IMR-90 (cell line): ENCODE results near the gene SIGLEC9. TPM values are rescaled to one million over a fixed set of nuclear protein-coding genes. Genes with fewer than 3 reads are reported as not detected.

Experiments
- ATAC-seq: fragments of 200-7000 bp; cut with Tn5 transposase; 2 replicates; pipeline ENCODE4 v1.9.1; 2020; ENCODE audit warnings: low read depth, mild to moderate bottlenecking, moderate library complexity
- BruUV-seq: library from RNA; stranded (reverse); fragments of 400-500 nt; replicated peaks from 2 replicates; lab custom pipeline; 2021; lab: Mats Ljungman, UMichigan
- CTCF ChIA-PET: fragments of 300-600 bp; formaldehyde crosslinking; extraction: SDS; loops from one replicate; lab custom pipeline; 2021; ENCODE audit warnings: antibody characterized with exemption; lab: Yijun Ruan, JAX
- POLR2A ChIA-PET: fragments of 300-600 bp; sonication (Branson Sonifier 250); formaldehyde crosslinking; loops from one replicate; lab custom pipeline; 2022; ENCODE audit warnings: antibody characterized with exemption; ENCODE audit not compliant: unreplicated experiment; lab: Charles Lee
- DNase-seq: peaks from one replicate; pipeline ENCODE4 v3.0.0; 2013
- H2AFZ ChIP-seq: replicated peaks from 2 replicates; pipeline ENCODE3; 2013; ENCODE audit warnings: low read length, mild to moderate bottlenecking; ENCODE audit not compliant: poor library complexity
- H2AK5ac ChIP-seq: 2 replicates; pipeline ENCODE4 v1.6.1; 2013; ENCODE audit warnings: low read depth, low read length, inconsistent platforms
- H2AK9ac ChIP-seq: replicated peaks from 2 replicates; pipeline ENCODE3; 2013; ENCODE audit warnings: mild to moderate bottlenecking, low read depth, low read length, moderate library complexity; ENCODE audit not compliant: poor library complexity
- H2BK120ac ChIP-seq: 2 replicates; pipeline ENCODE4 v1.6.1; 2013; ENCODE audit warnings: low read depth, low read length, inconsistent platforms
- H2BK15ac ChIP-seq: 3 replicates; pipeline ENCODE4 v1.6.1; 2013; ENCODE audit warnings: low read depth, low read length, inconsistent platforms
- H2BK20ac ChIP-seq: 2 replicates; pipeline ENCODE4 v1.6.1; 2013; ENCODE audit warnings: low read depth, mild to moderate bottlenecking, inconsistent platforms, low read length, moderate library complexity
- H2BK5ac ChIP-seq: 2 replicates; pipeline ENCODE4 v1.6.1; 2013; ENCODE audit warnings: mild to moderate bottlenecking, low read depth, low read length, inconsistent platforms; ENCODE audit not compliant: poor library complexity, severe bottlenecking
- H3K14ac ChIP-seq: replicated peaks from 2 replicates; pipeline ENCODE4 v1.6.1; 2013; ENCODE audit warnings: low read depth, low read length, inconsistent platforms
- H3K18ac ChIP-seq: 2 replicates; pipeline ENCODE4 v1.6.1; 2013; ENCODE audit warnings: low read depth, low read length, control low read depth
- H3K23ac ChIP-seq: 2 replicates; pipeline ENCODE4 v1.6.1; 2013; ENCODE audit warnings: low read depth, low read length, inconsistent platforms
- H3K27ac ChIP-seq: 2 replicates; pipeline ENCODE4 v1.5.1; 2013; ENCODE audit warnings: mild to moderate bottlenecking, control low read depth, low read length; ENCODE audit not compliant: insufficient read depth
- H3K27me3 ChIP-seq: 2 replicates; pipeline ENCODE4 v1.6.1; 2013; ENCODE audit warnings: low read length; ENCODE audit not compliant: control insufficient read depth, insufficient read depth
- H3K36me3 ChIP-seq: 2 replicates; pipeline ENCODE4 v1.6.1; 2013; ENCODE audit warnings: low read length, mixed read lengths; ENCODE audit not compliant: control insufficient read depth, insufficient read depth
- H3K4ac ChIP-seq: 2 replicates; pipeline ENCODE4 v1.6.1; 2013; ENCODE audit warnings: low read depth, low read length, inconsistent platforms
- H3K4me1 ChIP-seq: 2 replicates; pipeline ENCODE4 v1.6.1; 2013; ENCODE audit warnings: low read length, mixed read lengths; ENCODE audit not compliant: control insufficient read depth, insufficient read depth
- H3K4me2 ChIP-seq: 2 replicates; pipeline ENCODE4 v1.6.1; 2013; ENCODE audit warnings: low read depth, mild to moderate bottlenecking, control low read depth, low read length, moderate library complexity
- H3K4me3 ChIP-seq: 2 replicates; pipeline ENCODE4 v1.5.1; 2013; ENCODE audit warnings: low read depth, mild to moderate bottlenecking, control low read depth, low read length, moderate library complexity; ENCODE audit not compliant: insufficient read depth
- H3K56ac ChIP-seq: 2 replicates; pipeline ENCODE4 v1.6.1; 2013; ENCODE audit warnings: low read length, inconsistent platforms; ENCODE audit not compliant: insufficient read depth; ENCODE audit errors: extremely low read depth
- H3K79me1 ChIP-seq, 2 experiments: 2 replicates each; pipeline ENCODE4 v1.6.1; 2013; ENCODE audit warnings: low read length in 2 of 2, inconsistent platforms in 1 of 2, low read depth in 1 of 2
- H3K9ac ChIP-seq: 2 replicates; pipeline ENCODE4 v1.6.1; 2013; ENCODE audit warnings: low read depth, low read length, control low read depth
- H3K9me1 ChIP-seq: 2 replicates; pipeline ENCODE4 v1.6.1; 2013; ENCODE audit warnings: low read length, inconsistent platforms; ENCODE audit not compliant: insufficient read depth
- H3K9me3 ChIP-seq: 2 replicates; pipeline ENCODE4 v1.6.1; 2013; ENCODE audit warnings: low read length; ENCODE audit not compliant: control insufficient read depth, insufficient read depth
- H4K20me1 ChIP-seq: 2 replicates; pipeline ENCODE4 v1.6.1; 2013; ENCODE audit warnings: low read length, inconsistent platforms; ENCODE audit not compliant: insufficient read depth
- H4K5ac ChIP-seq: 2 replicates; pipeline ENCODE4 v1.6.1; 2013; ENCODE audit warnings: mild to moderate bottlenecking, low read depth, low read length, control low read depth
- H4K8ac ChIP-seq, 2 experiments: 2 replicates each; pipeline ENCODE4 v1.6.1; 2013; ENCODE audit warnings: low read depth in 2 of 2, low read length in 2 of 2, control low read depth in 1 of 2, inconsistent platforms in 1 of 2
- H4K91ac ChIP-seq: 2 replicates; pipeline ENCODE4 v1.6.1; 2013; ENCODE audit warnings: low read depth, low read length, inconsistent platforms; ENCODE audit not compliant: insufficient read depth
- CHD1 ChIP-seq: IDR thresholded peaks from 2 replicates; pipeline ENCODE4 v1.6.1; 2012; ENCODE audit warnings: low read depth, low read length, improper control_type of control experiment
- CTCF ChIP-seq: conservative IDR thresholded peaks from 2 replicates; pipeline ENCODE4 v1.5.1; 2012; ENCODE audit warnings: mild to moderate bottlenecking, low read depth, low read length, improper control_type of control experiment
- ELK1 ChIP-seq: fragments of 150-350 bp; IDR thresholded peaks from 2 replicates; pipeline ENCODE4 v1.6.1; 2016; ENCODE audit warnings: low read depth, mild to moderate bottlenecking, low read length, moderate library complexity, borderline replicate concordance
- MXI1 ChIP-seq: IDR thresholded peaks from 2 replicates; pipeline ENCODE4 v1.6.1; 2012; ENCODE audit warnings: low read depth, mild to moderate bottlenecking, low read length, moderate library complexity, borderline replicate concordance
- NFE2L2 ChIP-seq: fragments of 150-350 bp; IDR thresholded peaks from 2 replicates; pipeline ENCODE4 v1.6.1; 2016; ENCODE audit warnings: low read depth, mild to moderate bottlenecking, low read length
- RAD21 ChIP-seq: IDR thresholded peaks from 2 replicates; pipeline ENCODE4 v1.6.1; 2012; ENCODE audit warnings: low read length, improper control_type of control experiment
- WGBS, 2 experiments: methylation state at CpG; one replicate each; pipeline versions ENCODE4 v1.1.5 to v1.1.7; 2013; ENCODE audit warnings: missing lambda C conversion rate in 2 of 2; ENCODE audit not compliant: insufficient read length in 1 of 2; ENCODE audit errors: extremely low coverage in 2 of 2; 5-methylcytosine and 5-hydroxymethylcytosine counted together
- dilution Hi-C: fragments of 300-500 bp; cut with HindIII; formaldehyde crosslinking; loops from one replicate; pipeline ENCODE4 v1.14.3; 2018; ENCODE audit warnings: low sequenced_read_pairs; ENCODE audit not compliant: unreplicated experiment
- in situ Hi-C: fragments of 300-500 bp; cut with MboI; formaldehyde crosslinking; loops from 3 replicates; pipeline ENCODE4 v1.14.3; 2019; ENCODE audit warnings: low sequenced_read_pairs, inconsistent platforms, mixed read lengths
- intact Hi-C: fragments of 100-400 bp; cut with micrococcal nuclease; formaldehyde crosslinking; loops from 2 replicates; pipeline ENCODE4 v1.10.0; 2022
- polyA plus RNA-seq, 3 experiments: library from polyadenylated mRNA; depleted of rRNA; stranded (reverse); fragments of >200 nt; gene quantifications; 2 replicates each; pipeline ENCODE4 v1.2.3, GENCODE V29; 2012; ENCODE audit warnings: low replicate concordance in 1 of 3
- total RNA-seq: library from RNA; depleted of rRNA; stranded (reverse); fragments of >200 nt; gene quantifications from 2 replicates; pipeline ENCODE4 v1.2.3, GENCODE V29; 2012

Gene SIGLEC9
- total and polyA plus RNA-seq, 2 of the 4 experiments (the other 2 are of a cell fraction): 0.03 TPM; not detected in 1

- CTCF ChIA-PET: no interaction called here
- H3K9me3 ChIP-seq: no peaks in the 10 kb centered on the region
- no peak overlapping the region for H2AFZ ChIP-seq
- POLR2A ChIA-PET: no interaction called here
- H3K4me1 ChIP-seq: no peaks in the 10 kb centered on the region
- H3K36me3 ChIP-seq: no peaks in the 10 kb centered on the region
- no TSS peak for BruUV-seq
- no peak overlapping the region for H2AK5ac ChIP-seq
- peaks cover 7% of the 10 kb centered on the region for H3K27me3 ChIP-seq
- no peak overlapping the region for H2BK5ac ChIP-seq
- H3K79me1 ChIP-seq: no peaks in the 10 kb centered on the region
- intact Hi-C loops: no loop called here
- no peaks in the 10 kb centered on the region for H4K20me1 ChIP-seq
- H2AK9ac ChIP-seq: no peak overlapping the region
- no peak overlapping the region for H2BK20ac ChIP-seq
- no peak overlapping the region for H3K9ac ChIP-seq
- H3K9me1 ChIP-seq: no peaks in the 10 kb centered on the region
- H3K27ac ChIP-seq: no peak overlapping the region
- H3K4me2 ChIP-seq: no peak overlapping the region
- no CpG with 5 or more reads among the region's 9 CpGs for whole genome bisulfite sequencing, 2 experiments
- in situ Hi-C loops: no loop called here
- H4K91ac ChIP-seq: no peak overlapping the region
- dilution Hi-C loops: no loop called here
- no peak overlapping the region for H3K56ac ChIP-seq
- no peak overlapping the region for H3K4ac ChIP-seq
- no peak overlapping the region for H3K4me3 ChIP-seq
- no peak overlapping the region for H3K18ac ChIP-seq
- H2BK120ac ChIP-seq: no peak overlapping the region
- no peak overlapping the region for H3K23ac ChIP-seq
- no peak overlapping the region for H3K14ac ChIP-seq
- H4K8ac ChIP-seq: no peak overlapping the region
- H4K5ac ChIP-seq: no peak overlapping the region
- H2BK15ac ChIP-seq: no peak overlapping the region
- TF ChIP-seq RAD21: no peak
- TF ChIP-seq MXI1: no peak
- TF ChIP-seq NFE2L2: no peak
- no peak for TF ChIP-seq ELK1
- TF ChIP-seq CHD1: no peak
- no peak for TF ChIP-seq CTCF
- DNase-seq: no peak
- ATAC-seq: no peak
These were observed 13.2 kb downstream of the SIGLEC9 start for GRCh38 chr19:51137792-51138425.
